Activated CD4-positive, alpha-beta T cell treated with anti-CD3 and anti-CD28 coated beads, Interleukin-2, amount 50 U/mL, for 4 hours (primary cell): Measurements from ENCODE around the gene CX3CL1.

Experiments
- DNase-seq, 2 experiments: peaks; one replicate each; pipeline ENCODE4 v3.0.0-alpha.2; 2020

Gene CX3CL1

GRCh38 chr16:57407521-57408353, 35.4 kb downstream of the CX3CL1 start:
- DNase-seq, result no peak

- DNase-seq, result no peak
These were observed 36.8 kb downstream of the CX3CL1 start for GRCh38 chr16:57409065-57409464.

- no peak for DNase-seq
These were observed 37.7 kb downstream of the CX3CL1 start for GRCh38 chr16:57409870-57410587.

GRCh38 chr16:57411362-57411976, 39.2 kb downstream of the CX3CL1 start:
- DNase-seq, result no peak

GRCh38 chr16:57412584-57412983, 40.3 kb downstream of the CX3CL1 start:
- DNase-seq, result no peak

GRCh38 chr16:57413301-57413730, 41.0 kb downstream of the CX3CL1 start:
- DNase-seq, result no peak

- no peak for DNase-seq
These were observed 41.4 kb downstream of the CX3CL1 start for GRCh38 chr16:57413733-57414132.

- no peak for DNase-seq
These were observed 43.8 kb downstream of the CX3CL1 start for GRCh38 chr16:57416084-57416483.

GRCh38 chr16:57419506-57419905, 47.2 kb downstream of the CX3CL1 start:
- DNase-seq, result no peak

GRCh38 chr16:57422026-57422944, 50.0 kb downstream of the CX3CL1 start:
- DNase-seq, result no peak

GRCh38 chr16:57423152-57423551, 50.9 kb downstream of the CX3CL1 start:
- no peak for DNase-seq

GRCh38 chr16:57424583-57424982, 52.3 kb downstream of the CX3CL1 start:
- no peak for DNase-seq

- DNase-seq, result no peak
These were observed 54.1 kb downstream of the CX3CL1 start for GRCh38 chr16:57426356-57426755.

- no peak for DNase-seq
These were observed 55.0 kb downstream of the CX3CL1 start for GRCh38 chr16:57427307-57427706.

GRCh38 chr16:57427824-57428223, 55.5 kb downstream of the CX3CL1 start:
- no peak for DNase-seq

- no peak for DNase-seq
These were observed 58.7 kb downstream of the CX3CL1 start for GRCh38 chr16:57430955-57431354.

- DNase-seq, result no peak
These were observed 60.2 kb downstream of the CX3CL1 start for GRCh38 chr16:57432505-57432904.

GRCh38 chr16:57432989-57433388, 60.7 kb downstream of the CX3CL1 start:
- DNase-seq, result no peak

- no peak for DNase-seq
These were observed 61.7 kb downstream of the CX3CL1 start for GRCh38 chr16:57434003-57434402.
